ENCODE measurements around the gene NLK.

- TF ChIP-seq U2AF1 (optimal IDR thresholded peaks at IDR 0.05; ENCODE audit: low read depth, low read length) = no peak
- no peak for TF ChIP-seq ZNF138 (CRISPR knock-in tag; IDR thresholded peaks at IDR 0.05; ENCODE audit: low read depth)
- TF ChIP-seq REST (IDR thresholded peaks at IDR 0.05; ENCODE audit: borderline replicate concordance in 1 of 2, low read depth in 1 of 2, low read length in 2 of 2) = no peak
- no peak for TF ChIP-seq ZNF224 (CRISPR knock-in tag; IDR thresholded peaks at IDR 0.05)
- TF ChIP-seq NFIC (IDR thresholded peaks at IDR 0.05; ENCODE audit: low read length) = no peak
- TF ChIP-seq CTCF (CRISPR knock-in tag; IDR thresholded peaks at IDR 0.05) = no peak
- no peak for TF ChIP-seq RBM39 (IDR thresholded peaks at IDR 0.05; ENCODE audit: low read depth, low read length, poor library complexity, severe bottlenecking)
- no peak for TF ChIP-seq ZNF83 (CRISPR knock-in tag; IDR thresholded peaks at IDR 0.05; ENCODE audit: borderline replicate concordance)
- TF ChIP-seq ELF4 (CRISPR knock-in tag; IDR thresholded peaks at IDR 0.05; ENCODE audit: borderline replicate concordance) = no peak
- no peak for TF ChIP-seq ZZZ3 (CRISPR knock-in tag; IDR thresholded peaks at IDR 0.05; ENCODE audit: borderline replicate concordance)
Observed at GRCh38 chr17:28057731-28058246, 15.3 kb downstream of the NLK start.
